AG10803 (cell line): ENCODE measurements around the gene DNAJC5G.
A peak's percentile ranks its signal among the peaks of the same experiment; 100 is the strongest.
"Not testable (repeated sequence)": the region's sequence is repeated elsewhere in the genome, so short reads cannot be mapped to it uniquely, and the experiment has no call there.

ENCODE experiments used
- DNase-seq: peaks from one replicate; pipeline ENCODE4 v3.0.0; 2010; ENCODE audit warnings: low read depth
- H3K4me3 ChIP-seq: 2 replicates; pipeline ENCODE4 v1.5.1; 2011; ENCODE audit warnings: mild to moderate bottlenecking, low read length, control low read depth
- TF ChIP-seq, protein P1 (sequence below): conservative IDR thresholded peaks from 2 replicates; pipeline ENCODE4 v1.5.1; 2011; ENCODE audit warnings: mild to moderate bottlenecking, low read length, control low read depth, inconsistent platforms

Gene DNAJC5G

DNA sequence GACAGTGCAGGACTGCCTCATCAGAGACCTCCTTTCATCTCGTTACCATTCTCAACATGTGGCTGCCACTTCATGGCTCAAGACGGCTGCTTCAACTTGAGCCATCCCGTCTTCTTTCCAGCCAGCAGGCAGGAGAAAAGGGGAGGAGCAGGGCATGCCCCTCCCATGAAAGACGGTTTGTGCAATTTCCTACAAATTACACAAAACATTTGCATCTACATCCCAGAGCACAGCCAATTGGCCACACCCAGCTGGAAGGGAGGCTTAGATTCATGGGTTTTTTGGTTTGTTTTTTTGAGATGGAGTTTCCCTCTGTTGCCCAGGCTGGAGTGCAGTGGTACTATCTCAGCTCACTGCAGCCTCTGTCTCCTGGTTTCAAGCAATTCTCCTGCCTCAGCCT is 21.2 kb downstream of the DNAJC5G start:
- no peak overlapping the region for H3K4me3 ChIP-seq
- TF ChIP-seq, protein P1, sequence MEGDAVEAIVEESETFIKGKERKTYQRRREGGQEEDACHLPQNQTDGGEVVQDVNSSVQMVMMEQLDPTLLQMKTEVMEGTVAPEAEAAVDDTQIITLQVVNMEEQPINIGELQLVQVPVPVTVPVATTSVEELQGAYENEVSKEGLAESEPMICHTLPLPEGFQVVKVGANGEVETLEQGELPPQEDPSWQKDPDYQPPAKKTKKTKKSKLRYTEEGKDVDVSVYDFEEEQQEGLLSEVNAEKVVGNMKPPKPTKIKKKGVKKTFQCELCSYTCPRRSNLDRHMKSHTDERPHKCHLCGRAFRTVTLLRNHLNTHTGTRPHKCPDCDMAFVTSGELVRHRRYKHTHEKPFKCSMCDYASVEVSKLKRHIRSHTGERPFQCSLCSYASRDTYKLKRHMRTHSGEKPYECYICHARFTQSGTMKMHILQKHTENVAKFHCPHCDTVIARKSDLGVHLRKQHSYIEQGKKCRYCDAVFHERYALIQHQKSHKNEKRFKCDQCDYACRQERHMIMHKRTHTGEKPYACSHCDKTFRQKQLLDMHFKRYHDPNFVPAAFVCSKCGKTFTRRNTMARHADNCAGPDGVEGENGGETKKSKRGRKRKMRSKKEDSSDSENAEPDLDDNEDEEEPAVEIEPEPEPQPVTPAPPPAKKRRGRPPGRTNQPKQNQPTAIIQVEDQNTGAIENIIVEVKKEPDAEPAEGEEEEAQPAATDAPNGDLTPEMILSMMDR = no peak
- DNase-seq = peak; percentile 39

DNA sequence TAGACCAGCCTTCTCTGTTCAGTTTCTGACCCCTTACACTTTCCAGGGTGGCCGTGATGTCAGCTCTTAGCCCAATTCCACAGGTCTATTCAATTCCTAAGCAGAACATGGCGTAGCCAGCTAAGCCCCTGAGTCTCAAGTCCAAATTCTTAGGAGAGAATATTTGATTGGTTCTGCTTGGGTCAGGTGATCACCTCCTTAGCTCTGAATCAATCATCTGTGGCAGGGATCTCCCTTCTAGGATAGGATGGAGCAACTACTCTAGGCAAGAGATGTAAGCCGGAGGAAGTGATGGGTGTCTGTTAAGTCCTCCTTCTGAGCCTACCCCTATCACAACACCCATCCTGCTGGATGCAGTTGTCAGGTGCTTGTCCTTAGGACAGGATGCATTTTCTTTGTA is 22.0 kb downstream of the DNAJC5G start:
- H3K4me3 ChIP-seq = no peak overlapping the region
- no peak for DNase-seq
- TF ChIP-seq, protein P1 = no peak

DNA sequence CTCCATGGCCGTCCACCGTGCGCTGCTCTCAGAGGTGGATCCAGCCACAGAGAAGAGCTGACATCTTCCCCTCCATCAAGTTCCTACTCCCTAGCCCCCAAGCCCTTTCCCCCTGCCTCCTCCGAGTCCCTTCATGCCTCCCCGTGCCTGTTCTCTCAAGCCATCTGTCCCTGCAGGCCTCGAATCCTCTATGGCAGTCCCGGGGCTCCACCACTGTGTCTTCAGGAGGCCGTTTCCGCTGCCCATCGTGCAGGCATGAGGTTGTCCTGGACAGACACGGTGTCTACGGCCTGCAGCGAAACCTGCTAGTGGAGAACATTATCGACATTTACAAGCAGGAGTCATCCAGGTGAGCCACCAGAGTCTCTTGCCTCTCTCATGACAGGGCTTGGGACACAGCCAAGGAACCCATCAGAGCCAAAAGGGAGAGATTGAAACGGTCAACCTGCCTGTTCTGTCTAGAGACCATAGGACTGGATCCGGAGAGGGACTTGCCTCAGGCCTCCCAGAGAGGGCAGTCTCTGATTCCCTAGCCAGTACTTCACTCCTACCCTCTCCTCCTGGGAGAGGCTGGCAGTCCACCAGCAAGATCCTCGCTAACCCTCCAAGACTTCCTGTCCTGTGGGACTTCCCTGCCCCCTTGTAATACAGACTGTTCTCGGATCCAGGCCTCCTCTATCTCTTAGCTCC is 23.3 kb downstream of the DNAJC5G start:
- no peak for DNase-seq
- TF ChIP-seq, protein P1 = no peak
- H3K4me3 ChIP-seq = no peak overlapping the region

DNA sequence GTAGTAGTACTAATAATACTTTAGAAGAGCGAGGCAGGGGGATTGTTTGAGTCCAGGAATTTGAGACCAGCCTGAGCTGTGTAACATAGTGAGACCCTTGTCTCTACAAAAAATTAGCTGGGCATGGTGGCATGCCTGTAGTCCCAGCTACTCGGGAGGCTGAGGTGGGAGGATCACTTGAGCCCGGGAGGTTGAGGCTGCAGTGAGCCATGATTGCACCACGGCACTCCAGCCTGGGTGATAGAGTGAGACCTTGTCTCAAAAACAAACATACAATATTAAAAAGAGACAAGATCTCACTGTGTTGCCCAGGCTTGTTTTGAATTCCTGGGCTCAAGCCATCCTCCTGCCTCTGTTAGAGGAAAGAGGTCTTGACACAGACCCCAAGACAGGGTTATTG is 25.4 kb downstream of the DNAJC5G start:
- not testable (repeated sequence) for DNase-seq, H3K4me3 ChIP-seq

DNA sequence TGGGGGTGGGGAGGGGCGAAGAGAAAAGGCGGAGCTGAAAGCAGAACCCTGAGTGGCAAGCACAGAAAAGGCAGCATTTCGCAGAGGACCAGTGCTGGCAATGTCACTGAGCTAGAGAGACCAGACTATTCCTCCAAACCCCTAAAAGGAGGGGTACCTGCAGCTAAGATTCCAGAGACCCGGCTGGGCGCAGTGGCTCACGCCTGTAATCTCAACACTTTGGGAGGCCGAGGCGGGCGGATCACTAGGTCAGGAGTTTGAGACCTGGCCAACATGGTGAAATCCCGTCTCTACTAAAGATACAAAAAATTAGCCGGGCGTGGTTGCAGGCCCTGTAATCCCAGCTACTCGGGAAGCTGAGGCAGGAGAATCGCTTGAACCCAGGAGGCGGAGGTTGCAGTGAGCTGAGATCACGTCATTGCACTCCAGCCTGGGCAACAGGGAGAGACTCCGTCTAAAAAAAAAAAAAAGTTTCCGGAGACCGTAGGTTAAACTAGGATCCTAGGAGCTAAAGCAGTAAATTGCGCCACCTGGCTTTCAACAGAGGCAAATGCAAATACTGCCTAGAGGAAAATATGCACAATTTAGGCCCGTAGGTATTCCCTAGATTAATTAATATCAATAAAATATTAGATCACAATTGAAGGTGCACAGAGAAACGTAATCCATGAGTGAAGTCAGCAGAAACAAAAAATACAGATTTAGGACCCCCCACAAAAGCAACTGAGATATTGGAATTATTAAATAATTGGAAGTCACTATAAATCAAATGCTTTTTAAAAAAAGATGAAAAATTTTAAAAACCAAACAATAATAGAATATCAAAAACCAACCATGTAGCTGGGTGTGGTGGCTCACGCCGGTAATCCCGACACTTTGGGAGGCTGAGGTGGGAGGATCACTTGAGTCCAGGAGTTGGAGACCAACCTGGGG is 28.1 kb downstream of the DNAJC5G start:
- TF ChIP-seq, protein P1 = peak; percentile 88
- H3K4me3 ChIP-seq = no peak overlapping the region
- peak; percentile 73 for DNase-seq

DNA sequence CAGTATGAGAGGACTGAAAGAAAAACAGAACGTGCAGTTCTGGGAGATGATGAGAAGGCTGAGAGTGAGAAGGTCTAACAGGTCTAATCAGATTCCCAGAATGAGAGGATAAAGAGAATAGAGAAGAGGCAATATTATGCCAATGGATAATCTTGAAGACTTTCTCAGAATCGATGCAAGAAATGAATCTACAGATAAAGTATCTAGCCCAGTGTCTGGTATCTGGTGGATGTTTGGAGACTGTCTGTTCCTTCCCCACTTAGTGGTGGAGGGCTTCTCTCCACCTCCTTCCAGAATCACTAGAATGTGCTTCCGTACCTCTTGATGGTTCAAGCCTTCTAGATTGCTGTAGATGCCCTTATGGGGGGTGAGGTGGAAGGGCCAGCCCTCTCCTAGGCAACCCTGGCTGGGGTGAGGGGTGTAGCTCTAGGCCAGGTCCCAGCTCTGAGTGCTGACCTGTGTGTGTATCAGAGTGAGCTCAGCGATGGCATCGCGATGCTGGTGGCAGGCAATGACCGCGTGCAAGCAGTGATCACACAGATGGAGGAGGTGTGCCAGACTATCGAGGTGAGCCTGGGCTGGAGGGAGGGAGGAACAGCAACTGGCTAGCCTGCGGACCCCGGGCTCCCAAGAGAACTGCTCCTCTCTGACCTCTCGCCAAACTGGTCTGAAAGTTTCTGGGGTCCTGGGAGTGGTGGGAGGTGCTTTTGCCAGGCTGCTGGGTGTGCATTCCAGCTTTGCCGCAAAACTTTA is 29.4 kb downstream of the DNAJC5G start:
- H3K4me3 ChIP-seq = no peak overlapping the region
- DNase-seq = no peak
- TF ChIP-seq, protein P1 = no peak

DNA sequence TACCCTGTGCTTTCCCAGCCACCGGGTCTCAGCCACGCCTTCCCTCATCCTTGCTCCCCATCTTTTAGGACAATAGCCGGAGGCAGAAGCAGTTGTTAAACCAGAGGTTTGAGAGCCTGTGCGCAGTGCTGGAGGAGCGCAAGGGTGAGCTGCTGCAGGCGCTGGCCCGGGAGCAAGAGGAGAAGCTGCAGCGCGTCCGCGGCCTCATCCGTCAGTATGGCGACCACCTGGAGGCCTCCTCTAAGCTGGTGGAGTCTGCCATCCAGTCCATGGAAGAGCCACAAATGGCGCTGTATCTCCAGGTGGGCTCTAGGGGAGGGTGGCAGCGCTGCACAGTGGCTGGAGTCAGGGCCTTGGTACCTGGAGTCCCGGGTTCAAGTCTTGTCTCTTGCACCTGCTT is 30.3 kb downstream of the DNAJC5G start:
- no peak for DNase-seq
- TF ChIP-seq, protein P1 = no peak
- H3K4me3 ChIP-seq = no peak overlapping the region
